GM23248 (cell line): ENCODE measurements around the gene TRMT2A. TPM values are rescaled to one million over a fixed set of nuclear protein-coding genes. Genes with fewer than 3 reads are reported as not detected.

Source experiments
- DNase-seq: peaks from one replicate; pipeline ENCODE4 v3.0.0-alpha.2; 2015
- H2AFZ ChIP-seq: fragments of 200-600 bp; sonication (generic); 2 replicates; pipeline ENCODE4 v1.6.1; 2016; ENCODE audit warnings: antibody characterized with exemption
- H3F3A ChIP-seq: fragments of 200-600 bp; sonication (generic); 2 replicates; pipeline ENCODE4 v1.6.1; 2016; ENCODE audit warnings: mild to moderate bottlenecking, antibody characterized with exemption, mixed run types; ENCODE audit not compliant: insufficient read depth
- H3K27ac ChIP-seq: fragments of 200-600 bp; sonication (generic); 2 replicates; pipeline ENCODE4 v1.5.1; 2016; ENCODE audit warnings: mild to moderate bottlenecking
- H3K27me3 ChIP-seq: fragments of 200-600 bp; sonication (generic); replicated peaks from 2 replicates; pipeline ENCODE4 v1.6.1; 2016; ENCODE audit warnings: mild to moderate bottlenecking; ENCODE audit not compliant: insufficient read depth
- H3K36me3 ChIP-seq: fragments of 200-600 bp; sonication (generic); 2 replicates; pipeline ENCODE4 v1.6.1; 2016; ENCODE audit warnings: low read depth, mild to moderate bottlenecking
- H3K4me1 ChIP-seq: fragments of 200-600 bp; sonication (generic); 2 replicates; pipeline ENCODE4 v1.6.1; 2016; ENCODE audit warnings: mild to moderate bottlenecking; ENCODE audit not compliant: insufficient read depth
- H3K4me2 ChIP-seq: fragments of 200-600 bp; sonication (generic); one replicate; pipeline ENCODE4 v1.6.1; 2016; ENCODE audit warnings: mild to moderate bottlenecking; ENCODE audit not compliant: unreplicated experiment
- H3K4me3 ChIP-seq: fragments of 200-600 bp; sonication (generic); 2 replicates; pipeline ENCODE4 v1.5.1; 2016; ENCODE audit warnings: mild to moderate bottlenecking
- H3K79me2 ChIP-seq: fragments of 200-600 bp; sonication (generic); 2 replicates; pipeline ENCODE4 v1.6.1; 2016; ENCODE audit warnings: mild to moderate bottlenecking; ENCODE audit not compliant: insufficient read depth
- H3K9ac ChIP-seq: fragments of 200-600 bp; sonication (generic); 2 replicates; pipeline ENCODE4 v1.6.1; 2016; ENCODE audit warnings: mild to moderate bottlenecking
- H3K9me2 ChIP-seq: fragments of 200-600 bp; sonication (generic); 2 replicates; pipeline ENCODE4 v1.6.1; 2016; ENCODE audit warnings: mixed run types, mild to moderate bottlenecking, moderate library complexity; ENCODE audit not compliant: insufficient read depth
- H3K9me3 ChIP-seq: fragments of 200-600 bp; sonication (generic); one replicate; pipeline ENCODE4 v1.6.1; 2017; ENCODE audit warnings: low read depth
- H4K20me1 ChIP-seq: fragments of 200-600 bp; sonication (generic); 2 replicates; pipeline ENCODE4 v1.6.0; 2016; ENCODE audit not compliant: insufficient read depth
- EZH2 ChIP-seq: fragments of 200-600 bp; sonication (generic); IDR thresholded peaks from 2 replicates; pipeline ENCODE4 v1.6.1; 2018; ENCODE audit warnings: antibody characterized with exemption, mild to moderate bottlenecking; ENCODE audit not compliant: insufficient read depth, poor library complexity, severe bottlenecking
- EZH2phosphoT487 ChIP-seq: fragments of 200-600 bp; sonication (generic); IDR thresholded peaks from 2 replicates; pipeline ENCODE4 v1.6.1; 2018; ENCODE audit warnings: antibody characterized with exemption, moderate library complexity, mild to moderate bottlenecking, low read depth; ENCODE audit not compliant: insufficient read depth
- WGBS, 2 experiments: methylation state at CpG; one replicate each; pipeline ENCODE4 v1.1.6; 2015 to 2017; ENCODE audit warnings: low lambda C conversion rate in 2 of 2, low coverage in 1 of 2; ENCODE audit errors: missing lambda C conversion rate in 2 of 2; 5-methylcytosine and 5-hydroxymethylcytosine counted together
- in situ Hi-C: fragments of 300-500 bp; cut with MboI; formaldehyde crosslinking; loops from 2 replicates; pipeline ENCODE4 v1.15.0; 2020
- polyA plus RNA-seq: library from polyadenylated mRNA; unstranded; fragments of >200 nt; fragmentation: Nextera tagmentation; extraction: Ambion mirVana; gene quantifications from 2 replicates; pipeline ENCODE4 v1.2.1, GENCODE V29; 2016
- total RNA-seq: library from RNA; depleted of rRNA; stranded (reverse); fragments of >200 nt; shearing (Covaris generic); gene quantifications from 2 replicates; pipeline ENCODE4 v1.2.3, GENCODE V29; 2014

TRMT2A gene
- total and polyA plus RNA-seq, 2 experiments from 2014 or later = 42.2 to 72.0 TPM

- in situ Hi-C loops = loop anchor here (5.0 kb wide), 1 partner anchor 125 kb away; no protein-coding TSS in a partner anchor
- H3K27me3 ChIP-seq = no peaks in the 10 kb centered on the region; the same call in 1 of the 2 replicates
- H3F3A ChIP-seq = no peaks in the 10 kb centered on the region
- no peak for DNase-seq
- TF ChIP-seq EZH2 = no peak
- no peak for TF ChIP-seq EZH2phosphoT487
- no peaks in the 10 kb centered on the region for H3K36me3 ChIP-seq
- H3K9me3 ChIP-seq = no peaks in the 10 kb centered on the region
- H3K4me2 ChIP-seq = no peak overlapping the region
- H3K9me2 ChIP-seq = no peaks in the 10 kb centered on the region
- H4K20me1 ChIP-seq = no peaks in the 10 kb centered on the region
- no peak overlapping the region for H2AFZ ChIP-seq
- H3K9ac ChIP-seq = no peak overlapping the region
- no peak overlapping the region for H3K27ac ChIP-seq
- 34 to 40% methylated on average over 15 of the region's 15 CpGs for WGBS, 2 experiments
- no peaks in the 10 kb centered on the region for H3K4me1 ChIP-seq
- no peaks in the 10 kb centered on the region for H3K79me2 ChIP-seq
- no peak overlapping the region for H3K4me3 ChIP-seq
These were observed 40.6 kb upstream of the TRMT2A start for GRCh38 chr22:20157430-20158183.

DNA sequence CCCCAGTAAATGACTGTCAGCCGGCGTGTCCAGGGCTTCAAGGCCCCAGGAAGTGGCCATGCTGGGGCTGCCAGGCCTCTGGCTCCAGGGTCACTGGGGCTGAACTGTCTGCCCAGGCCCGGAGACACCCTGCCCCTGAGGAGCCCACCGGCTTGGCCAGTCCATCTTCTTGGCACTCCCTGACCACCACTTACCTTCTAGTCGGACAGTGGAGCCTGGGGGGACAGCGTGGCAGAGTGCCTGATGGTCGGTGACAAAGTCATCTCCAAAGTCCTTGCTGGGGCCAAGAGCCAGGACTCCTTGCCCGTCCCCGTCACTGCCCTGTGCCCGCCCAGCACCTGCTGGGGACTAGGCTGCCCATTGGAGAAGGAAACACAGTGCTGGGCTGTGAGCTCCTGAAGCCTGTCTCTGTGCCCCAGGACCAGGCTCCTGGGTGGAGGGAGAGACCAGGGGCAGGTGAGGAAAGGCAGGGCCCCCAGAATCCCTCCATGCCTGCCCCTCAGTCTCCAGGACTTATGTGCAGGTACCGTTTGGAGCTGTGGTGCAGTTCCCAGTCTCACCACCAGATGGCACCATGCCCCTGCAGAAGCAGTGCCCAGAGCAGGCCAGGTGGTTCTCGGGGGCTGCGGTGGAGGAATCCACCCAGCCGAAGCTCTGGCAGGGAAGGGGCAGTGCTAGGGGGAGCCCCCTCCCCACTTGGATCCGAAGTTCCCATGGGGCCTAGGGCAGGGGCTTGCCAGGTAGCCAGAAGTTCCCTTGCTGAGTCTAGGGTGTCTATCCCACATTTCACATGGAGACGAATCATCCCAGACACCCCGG lies 39.8 kb upstream of the TRMT2A start:
- no peaks in the 10 kb centered on the region for H3K4me1 ChIP-seq
- WGBS, 2 experiments = 24 to 26% methylated on average over 16 to 17 of the region's 17 CpGs
- H3K27me3 ChIP-seq = no peaks in the 10 kb centered on the region; the same call in 1 of the 2 replicates
- no peaks in the 10 kb centered on the region for H3F3A ChIP-seq
- no peaks in the 10 kb centered on the region for H3K36me3 ChIP-seq
- no peaks in the 10 kb centered on the region for H3K9me3 ChIP-seq
- no peak for TF ChIP-seq EZH2
- no peak for TF ChIP-seq EZH2phosphoT487
- no peak overlapping the region for H2AFZ ChIP-seq
- no peak overlapping the region for H3K9ac ChIP-seq
- DNase-seq = peak; percentile 53
- H3K9me2 ChIP-seq = no peaks in the 10 kb centered on the region
- no peak overlapping the region for H3K4me2 ChIP-seq
- no peak overlapping the region for H3K4me3 ChIP-seq
- H3K79me2 ChIP-seq = no peaks in the 10 kb centered on the region
- in situ Hi-C loops = loop anchor here (5.0 kb wide), 1 partner anchor 125 kb away; no protein-coding TSS in a partner anchor
- no peak overlapping the region for H3K27ac ChIP-seq
- no peaks in the 10 kb centered on the region for H4K20me1 ChIP-seq

- in situ Hi-C loops = loop anchor here (5.0 kb wide), 1 partner anchor 126 kb away; no protein-coding TSS in a partner anchor
- TF ChIP-seq EZH2 (no peak), EZH2phosphoT487 (no peak)
- WGBS, 2 experiments = 59 to 63% methylated on average over 7 of the region's 7 CpGs
These were observed 39.0 kb upstream of the TRMT2A start for GRCh38 chr22:20156042-20156389.

GRCh38 chr22:20155330-20156041 lies 38.5 kb upstream of the TRMT2A start:
- TF ChIP-seq EZH2 (no peak), EZH2phosphoT487 (no peak)
- H3K79me2 ChIP-seq = no peaks in the 10 kb centered on the region
- no peak overlapping the region for H2AFZ ChIP-seq
- peak; percentile 75 for DNase-seq
- H3K9ac ChIP-seq = peak overlapping the region; percentile 57
- H3K9me3 ChIP-seq = no peaks in the 10 kb centered on the region
- no peaks in the 10 kb centered on the region for H4K20me1 ChIP-seq
- H3K9me2 ChIP-seq = no peaks in the 10 kb centered on the region
- no peaks in the 10 kb centered on the region for H3K4me1 ChIP-seq
- in situ Hi-C loops = loop anchor here (5.0 kb wide), 1 partner anchor 127 kb away; no protein-coding TSS in a partner anchor
- no peaks in the 10 kb centered on the region for H3K36me3 ChIP-seq
- peak overlapping the region; percentile 35 for H3K4me2 ChIP-seq
- 26% methylated on average over 27 to 29 of the region's 30 CpGs for WGBS, 2 experiments
- H3K27ac ChIP-seq = no peak overlapping the region
- no peaks in the 10 kb centered on the region; the same call in 1 of the 2 replicates for H3K27me3 ChIP-seq
- H3K4me3 ChIP-seq = peak overlapping the region; percentile 59
- no peaks in the 10 kb centered on the region for H3F3A ChIP-seq

More at GRCh38 chr22:20156042-20156389, 39.0 kb upstream of the TRMT2A start:
- H3F3A ChIP-seq = no peaks in the 10 kb centered on the region
- no peaks in the 10 kb centered on the region for H3K36me3 ChIP-seq
- H2AFZ ChIP-seq = no peak overlapping the region
- no peaks in the 10 kb centered on the region for H3K9me3 ChIP-seq
- no peaks in the 10 kb centered on the region for H3K79me2 ChIP-seq
- no peak overlapping the region for H3K27ac ChIP-seq
- H3K4me2 ChIP-seq = no peak overlapping the region
- H4K20me1 ChIP-seq = no peaks in the 10 kb centered on the region
- no peak for DNase-seq
- H3K9me2 ChIP-seq = no peaks in the 10 kb centered on the region
- no peak overlapping the region for H3K9ac ChIP-seq
- H3K4me1 ChIP-seq = no peaks in the 10 kb centered on the region
- no peak overlapping the region for H3K4me3 ChIP-seq
- no peaks in the 10 kb centered on the region; the same call in 1 of the 2 replicates for H3K27me3 ChIP-seq
